Body of pancreas (tissue), 4 donors: ENCODE measurements around the gene ABL2. TPM values are rescaled to one million over a fixed set of nuclear protein-coding genes. Genes with fewer than 3 reads are reported as not detected.
A peak's percentile ranks its signal among the peaks of the same experiment; 100 is the strongest.

ENCODE experiments used
- ATAC-seq: fragments of 150-250 bp; one replicate; pipeline ENCODE4 v1.9.1; 2016
- DNase-seq, 4 donors: peaks; one replicate each; pipeline ENCODE4 v3.0.0-alpha.2; 2019
- H3K27ac ChIP-seq, 4 donors: fragments of 200-600 bp; sonication (generic); 1 replicate in 3 of 4; 2 replicates in 1 of 4; pipeline versions ENCODE4 v1.5.1 to v1.6.1; 2016 to 2019; ENCODE audit warnings: mild to moderate bottlenecking in 1 of 4, mixed read lengths in 1 of 4, moderate library complexity in 1 of 4
- H3K27me3 ChIP-seq, 2 donors: fragments of 200-600 bp; sonication (generic); one replicate each; pipeline ENCODE4 v1.6.0; 2016; ENCODE audit warnings: mild to moderate bottlenecking in 1 of 2
- H3K36me3 ChIP-seq, 2 donors: fragments of 200-600 bp; sonication (generic); replicated peaks in 1 of 2; 2 replicates each; pipeline ENCODE4 v1.5.1; 2016; ENCODE audit warnings: low read depth in 2 of 2; ENCODE audit not compliant: insufficient read depth in 1 of 2
- H3K4me1 ChIP-seq: fragments of 200-600 bp; sonication (generic); one replicate; pipeline ENCODE4 v1.6.0; 2016
- H3K4me3 ChIP-seq, 2 donors: fragments of 200-600 bp; sonication (generic); 1 replicate in 1 of 2; 2 replicates in 1 of 2; pipeline ENCODE4 v1.5.1; 2016 to 2019
- H3K9me3 ChIP-seq, 3 donors: fragments of 200-600 bp; sonication (generic); 1 replicate in 2 of 3; 2 replicates in 1 of 3; pipeline ENCODE4 v1.5.1; 2016
- CTCF ChIP-seq, 7 experiments: fragments of 450-650 bp in 4 of 7; fragments of 200-600 bp in 3 of 7; sonication (generic) in 3 of 7; IDR thresholded peaks; one replicate each; pipeline ENCODE4 v1.5.1; 2016 to 2019; ENCODE audit warnings: antibody characterized with exemption in 7 of 7
- POLR2A ChIP-seq, 3 donors: fragments of 450-650 bp; IDR thresholded peaks; one replicate each; pipeline ENCODE4 v1.6.1; 2016; ENCODE audit warnings: antibody characterized with exemption in 3 of 3, mild to moderate bottlenecking in 2 of 3
- WGBS, 2 donors: methylation state at CpG; one replicate each; pipeline ENCODE4 v1.1.5; 2017; 5-methylcytosine and 5-hydroxymethylcytosine counted together
- intact Hi-C: fragments of 100-400 bp; cut with DNase I; formaldehyde crosslinking; loops from one replicate; pipeline ENCODE4 v1.15.1; 2023
- total RNA-seq, 2 donors: library from RNA; depleted of rRNA; stranded (reverse); fragments of >200 nt; gene quantifications; one replicate each; pipeline ENCODE4 v1.1.0, GENCODE V29; 2016

Gene ABL2
- total RNA-seq, 2 donors from 2014 or later: 10.1 to 12.5 TPM

GRCh38 chr1:179092896-179093461 lies 136.5 kb downstream of the ABL2 start:
- Histone ChIP-seq H3K9me3 (no peaks in the 10 kb centered on the region), H3K27ac (peak overlapping the region in 2 of 4 donors; percentile 58 to 75), H3K4me1 (peaks cover 28% of the 10 kb centered on the region), H3K27me3 (no peaks in the 10 kb centered on the region), H3K4me3 (no peak overlapping the region), H3K36me3 (peaks cover 4 to 13% of the 10 kb centered on the region in 2 donors)
- WGBS, 2 donors: 82 to 89% methylated on average over 9 of the region's 9 CpGs
- intact Hi-C loops: no loop called here
- no peak for ATAC-seq
- no peak for DNase-seq
- TF ChIP-seq CTCF (IDR thresholded peaks at IDR 0.05) (no peak), POLR2A (IDR thresholded peaks at IDR 0.05) (no peak)

- H3K27ac ChIP-seq: peak overlapping the region; percentile 39 to 75 (median 66)
- no peaks in the 10 kb centered on the region for H3K9me3 ChIP-seq
- peaks cover 28% of the 10 kb centered on the region for H3K4me1 ChIP-seq
- intact Hi-C loops: no loop called here
- H3K36me3 ChIP-seq: peaks cover 4 to 13% of the 10 kb centered on the region in 2 donors
- peak; percentile 63 for ATAC-seq
- no peak overlapping the region for H3K4me3 ChIP-seq
- H3K27me3 ChIP-seq: no peaks in the 10 kb centered on the region
- WGBS, 2 donors: 17 to 19% methylated on average over 1 to 5 of the region's 5 CpGs
- peak; percentile 46 to 80 (median 70) for DNase-seq
- TF ChIP-seq POLR2A (IDR thresholded peaks at IDR 0.05) (peak in 1 of 3 donors; percentile 14), CTCF (IDR thresholded peaks at IDR 0.05) (no peak)
Observed at GRCh38 chr1:179091691-179092165, 137.7 kb downstream of the ABL2 start.

GRCh38 chr1:179090923-179091322 lies 138.6 kb downstream of the ABL2 start:
- DNase-seq: no peak
- no peak for ATAC-seq
- intact Hi-C loops: no loop called here
- TF ChIP-seq POLR2A (IDR thresholded peaks at IDR 0.05) (no peak), CTCF (IDR thresholded peaks at IDR 0.05) (no peak)
- Histone ChIP-seq H3K36me3 (peaks cover 4 to 11% of the 10 kb centered on the region in 2 donors), H3K4me1 (peaks cover 28% of the 10 kb centered on the region), H3K27ac (peak overlapping the region in 3 of 4 donors; percentile 39 to 75 (median 58)), H3K27me3 (no peaks in the 10 kb centered on the region), H3K9me3 (no peaks in the 10 kb centered on the region), H3K4me3 (no peak overlapping the region)
- 66 to 75% methylated on average over 4 of the region's 4 CpGs for WGBS, 2 donors

GRCh38 chr1:179090522-179090921 lies 139.0 kb downstream of the ABL2 start:
- H3K4me3 ChIP-seq: no peak overlapping the region
- no peaks in the 10 kb centered on the region for H3K27me3 ChIP-seq
- intact Hi-C loops: no loop called here
- peak in 3 of 4 donors; percentile 17 to 50 (median 34) for DNase-seq
- peaks cover 4 to 11% of the 10 kb centered on the region in 2 donors for H3K36me3 ChIP-seq
- H3K27ac ChIP-seq: peak overlapping the region in 3 of 4 donors; percentile 39 to 75 (median 58)
- ATAC-seq: peak; percentile 29
- no peak for TF ChIP-seq POLR2A (IDR thresholded peaks at IDR 0.05)
- TF ChIP-seq CTCF (IDR thresholded peaks at IDR 0.05): peak in 2 of 7 experiments; percentile 12 to 25
- WGBS, 2 donors: 48 to 65% methylated on average over 8 of the region's 8 CpGs
- H3K9me3 ChIP-seq: no peaks in the 10 kb centered on the region
- peaks cover 28% of the 10 kb centered on the region for H3K4me1 ChIP-seq
